Ascending aorta (tissue), 2 donors: Measurements from ENCODE around the gene ATXN1. TPM values are rescaled to one million over a fixed set of nuclear protein-coding genes. Genes with fewer than 3 reads are reported as not detected.

Source experiments
- DNase-seq, 2 donors: peaks; one replicate each; pipeline ENCODE4 v3.0.0-alpha.2; 2019; ENCODE audit warnings: low spot score in 2 of 2
- H3K27ac ChIP-seq, 2 donors: fragments of 200-600 bp; sonication (generic); one replicate each; pipeline ENCODE4 v1.5.1; 2016 to 2017; ENCODE audit warnings: mild to moderate bottlenecking in 1 of 2
- H3K27me3 ChIP-seq: fragments of 200-600 bp; sonication (generic); one replicate; pipeline ENCODE4 v1.5.1; 2017
- H3K36me3 ChIP-seq, 2 donors: fragments of 200-600 bp; sonication (generic); one replicate each; pipeline ENCODE4 v1.5.1; 2016
- H3K4me1 ChIP-seq, 2 donors: fragments of 200-600 bp; sonication (generic); one replicate each; pipeline ENCODE4 v1.5.1; 2016 to 2017; ENCODE audit warnings: mild to moderate bottlenecking in 1 of 2
- H3K4me3 ChIP-seq, 2 donors: fragments of 200-600 bp; sonication (generic); one replicate each; pipeline ENCODE4 v1.5.1; 2016 to 2017; ENCODE audit warnings: mild to moderate bottlenecking in 1 of 2
- H3K9me3 ChIP-seq, 2 donors: fragments of 200-600 bp; sonication (generic); one replicate each; pipeline ENCODE4 v1.5.1; 2016
- CTCF ChIP-seq, 3 experiments: fragments of 200-600 bp in 2 of 3; fragments of 450-650 bp in 1 of 3; sonication (generic) in 2 of 3; IDR thresholded peaks; one replicate each; pipeline ENCODE4 v1.5.1; 2016 to 2019; ENCODE audit warnings: antibody characterized with exemption in 3 of 3, mild to moderate bottlenecking in 1 of 3, moderate library complexity in 1 of 3
- intact Hi-C: fragments of 100-400 bp; cut with DNase I; formaldehyde crosslinking; loops from one replicate; pipeline ENCODE4 v1.15.1; 2023
- total RNA-seq: library from RNA; depleted of rRNA; stranded (reverse); fragments of >200 nt; gene quantifications from one replicate; pipeline ENCODE4 v1.1.0, GENCODE V29; 2016

ATXN1 gene
- total RNA-seq, 1 donor from 2014 or later = 68.3 TPM

- DNase-seq = no peak
- intact Hi-C loops = loop anchor here (10.0 kb wide), 1 partner anchor 567 kb away; no protein-coding TSS in a partner anchor
- no peak overlapping the region for H3K4me3 ChIP-seq
- peaks cover 4 to 23% of the 10 kb centered on the region in 2 donors for H3K36me3 ChIP-seq
- H3K4me1 ChIP-seq = peaks cover 0 to 10% of the 10 kb centered on the region in 2 donors
- no peak for TF ChIP-seq CTCF (IDR thresholded peaks at IDR 0.05)
- no peaks in the 10 kb centered on the region for H3K27me3 ChIP-seq
- no peak overlapping the region for H3K27ac ChIP-seq
- H3K9me3 ChIP-seq = no peaks in the 10 kb centered on the region
These were observed 243.0 kb downstream of the ATXN1 start for GRCh38 chr6:16518265-16518664.

GRCh38 chr6:16514249-16514648, 247.0 kb downstream of the ATXN1 start:
- no peaks in the 10 kb centered on the region for H3K36me3 ChIP-seq
- peak; percentile 37 to 54 (median 44) for TF ChIP-seq CTCF (IDR thresholded peaks at IDR 0.05)
- DNase-seq = no peak
- H3K9me3 ChIP-seq = no peaks in the 10 kb centered on the region
- H3K4me3 ChIP-seq = no peak overlapping the region
- H3K27me3 ChIP-seq = no peaks in the 10 kb centered on the region
- intact Hi-C loops = loop anchor here (5.0 to 10.0 kb wide), 3 partner anchors 182 to 571 kb away; partner anchors contain the start of gene ATXN1
- peaks cover 3 to 20% of the 10 kb centered on the region in 2 donors for H3K4me1 ChIP-seq
- no peak overlapping the region for H3K27ac ChIP-seq

GRCh38 chr6:16512544-16513290, 248.5 kb downstream of the ATXN1 start:
- no peak overlapping the region for H3K27ac ChIP-seq
- no peak for DNase-seq
- no peak overlapping the region for H3K4me3 ChIP-seq
- intact Hi-C loops = loop anchor here (5.0 to 10.0 kb wide), 3 partner anchors 180 to 572 kb away; partner anchors contain the start of gene ATXN1
- H3K36me3 ChIP-seq = no peaks in the 10 kb centered on the region
- H3K27me3 ChIP-seq = no peaks in the 10 kb centered on the region
- H3K9me3 ChIP-seq = no peaks in the 10 kb centered on the region
- no peak for TF ChIP-seq CTCF (IDR thresholded peaks at IDR 0.05)
- peaks cover 3 to 20% of the 10 kb centered on the region in 2 donors for H3K4me1 ChIP-seq

GRCh38 chr6:16511723-16512489, 249.4 kb downstream of the ATXN1 start:
- no peak for DNase-seq
- intact Hi-C loops = loop anchor here (5.0 to 10.0 kb wide), 3 partner anchors 180 to 573 kb away; partner anchors contain the start of gene ATXN1
- H3K27ac ChIP-seq = no peak overlapping the region
- peaks cover 3 to 20% of the 10 kb centered on the region in 2 donors for H3K4me1 ChIP-seq
- no peaks in the 10 kb centered on the region for H3K9me3 ChIP-seq
- no peak overlapping the region for H3K4me3 ChIP-seq
- H3K27me3 ChIP-seq = no peaks in the 10 kb centered on the region
- no peak for TF ChIP-seq CTCF (IDR thresholded peaks at IDR 0.05)
- H3K36me3 ChIP-seq = no peaks in the 10 kb centered on the region

GRCh38 chr6:16511040-16511660, 250.1 kb downstream of the ATXN1 start:
- H3K27ac ChIP-seq = no peak overlapping the region
- H3K36me3 ChIP-seq = no peaks in the 10 kb centered on the region
- no peak overlapping the region for H3K4me3 ChIP-seq
- peak; percentile 24 to 59 (median 51) for TF ChIP-seq CTCF (IDR thresholded peaks at IDR 0.05)
- no peak for DNase-seq
- H3K4me1 ChIP-seq = peaks cover 3 to 21% of the 10 kb centered on the region in 2 donors
- no peaks in the 10 kb centered on the region for H3K27me3 ChIP-seq
- no peaks in the 10 kb centered on the region for H3K9me3 ChIP-seq
- intact Hi-C loops = loop anchor here (5.0 to 10.0 kb wide), 3 partner anchors 179 to 574 kb away; partner anchors contain the start of gene ATXN1
